COLO829 (cell line): ENCODE results near the gene DOCK9.
A peak's percentile ranks its signal among the peaks of the same experiment; 100 is the strongest.

Source experiments
- DNase-seq: peaks from one replicate; pipeline ENCODE4 v3.0.0; 2012; ENCODE audit warnings: low spot score

DOCK9 gene

GRCh38 chr13:98977568-98978265 lies at the start of gene DOCK9:
Gene DOCK9, minus strand, starts transcription at chr13:98978064. Its CDS starts 155 bp downstream, at chr13:98977909.
- DNase-seq: peak; percentile 62

- DNase-seq: no peak
These were observed 49.4 kb upstream of the DOCK9 start for GRCh38 chr13:99027260-99027659.

- DNase-seq: peak; percentile 59
These were observed 45.1 kb upstream of the DOCK9 start for GRCh38 chr13:99022941-99023340.

GRCh38 chr13:99018418-99019180 lies 40.7 kb upstream of the DOCK9 start:
- DNase-seq: no peak

GRCh38 chr13:99015606-99016490 lies 38.0 kb upstream of the DOCK9 start:
- no peak for DNase-seq

- DNase-seq: no peak
These were observed 36.7 kb upstream of the DOCK9 start for GRCh38 chr13:99014522-99014921.

- no peak for DNase-seq
These were observed 36.1 kb upstream of the DOCK9 start for GRCh38 chr13:99013951-99014350.

GRCh38 chr13:99012539-99012938 lies 34.7 kb upstream of the DOCK9 start:
- DNase-seq: no peak

- no peak for DNase-seq
These were observed 32.2 kb upstream of the DOCK9 start for GRCh38 chr13:99009987-99010551.

- DNase-seq: no peak
These were observed 30.7 kb upstream of the DOCK9 start for GRCh38 chr13:99008577-99008976.

- DNase-seq: no peak
These were observed 29.6 kb upstream of the DOCK9 start for GRCh38 chr13:99007414-99007986.

GRCh38 chr13:99005609-99006008 lies 27.7 kb upstream of the DOCK9 start:
- no peak for DNase-seq

GRCh38 chr13:99004978-99005377 lies 27.1 kb upstream of the DOCK9 start:
- no peak for DNase-seq

- DNase-seq: no peak
These were observed 26.1 kb upstream of the DOCK9 start for GRCh38 chr13:99003851-99004471.

- DNase-seq: no peak
These were observed 25.3 kb upstream of the DOCK9 start for GRCh38 chr13:99003186-99003585.

- DNase-seq: no peak
These were observed 24.4 kb upstream of the DOCK9 start for GRCh38 chr13:99002172-99002710.

- no peak for DNase-seq
These were observed 22.3 kb upstream of the DOCK9 start for GRCh38 chr13:99000137-99000536.

- no peak for DNase-seq
These were observed 21.7 kb upstream of the DOCK9 start for GRCh38 chr13:98999639-98999952.

GRCh38 chr13:98998831-98999638 lies 21.2 kb upstream of the DOCK9 start:
- no peak for DNase-seq
